ENCODE data around the gene ROBO1. TPM values are rescaled to one million over a fixed set of nuclear protein-coding genes. Genes with fewer than 3 reads are reported as not detected.

The ROBO1 gene
- total and polyA plus RNA-seq, 2 of the 8 experiments (the other 6 are each of a cell fraction or from before 2014, with no cell fraction given): 51.4 to 91.0 TPM

- no peak overlapping the region for H3K27ac ChIP-seq (ENCODE audit: low read depth, low read length)
- H4K91ac ChIP-seq (replicated peaks; ENCODE audit: insufficient read length, low read length): no peak overlapping the region
- no peak overlapping the region for H4K5ac ChIP-seq (ENCODE audit: insufficient read length, low read depth, low read length)
- no peak overlapping the region for H2BK120ac ChIP-seq (replicated peaks; ENCODE audit: low read depth, low read length)
- H3K9me3 ChIP-seq (ENCODE audit: insufficient read depth in 2 of 2, low read depth in 1 of 2, low read length in 1 of 2): no peaks in the 10 kb centered on the region
- H3K56ac ChIP-seq (replicated peaks; ENCODE audit: insufficient read length, low read depth, low read length): no peak overlapping the region
- FAIRE-seq: no peak
- no peak overlapping the region for H3K23ac ChIP-seq (ENCODE audit: insufficient read length)
- H3K79me2 ChIP-seq (ENCODE audit: control insufficient read depth in 1 of 2, insufficient read depth in 2 of 2, low read length in 2 of 2): no peaks in the 10 kb centered on the region
- H3K79me1 ChIP-seq (ENCODE audit: low read depth, low read length): no peaks in the 10 kb centered on the region
- H4K20me1 ChIP-seq (replicated peaks in 1 of 2; ENCODE audit: control insufficient read depth in 1 of 2, insufficient read depth in 2 of 2, low read length in 2 of 2): no peaks in the 10 kb centered on the region
- ChIA-PET CTCF (ENCODE audit: partially characterized antibody) (no interaction called here), POLR2A (ENCODE audit: partially characterized antibody) (no interaction called here)
- H3K18ac ChIP-seq (ENCODE audit: extremely low read depth, low read length): no peak overlapping the region
- no peak overlapping the region for H2BK20ac ChIP-seq (ENCODE audit: low read length)
- H3K9ac ChIP-seq (replicated peaks in 1 of 4; ENCODE audit: extremely low read depth in 1 of 4, low read depth in 3 of 4, low read length in 3 of 4): no peak overlapping the region
- no peak overlapping the region for H3K4ac ChIP-seq (replicated peaks; ENCODE audit: insufficient read length, low read depth, low read length)
- H4K8ac ChIP-seq (ENCODE audit: extremely low read depth, insufficient read depth, low read length): no peak overlapping the region
- H3K14ac ChIP-seq (ENCODE audit: insufficient read length): no peak overlapping the region
- no peaks in the 10 kb centered on the region for H3K36me3 ChIP-seq (ENCODE audit: control insufficient read depth in 2 of 4, insufficient read depth in 4 of 4, low read length in 3 of 4)
- no peak overlapping the region for H2BK15ac ChIP-seq (ENCODE audit: low read length)
- H2BK12ac ChIP-seq (ENCODE audit: low read depth, low read length): no peak overlapping the region
- TF ChIP-seq RFX5 (IDR thresholded peaks at IDR 0.05; ENCODE audit: borderline replicate concordance, low read depth, low read length) (no peak), EGR1 (IDR thresholded peaks at IDR 0.05; ENCODE audit: borderline replicate concordance, low read depth, low read length) (no peak), HDAC2 (IDR thresholded peaks at IDR 0.05; ENCODE audit: borderline replicate concordance in 1 of 2, low read depth in 2 of 2, low read length in 2 of 2) (no peak)
- H2BK5ac ChIP-seq (ENCODE audit: low read depth, low read length): no peak overlapping the region
- H3K4me3 ChIP-seq (ENCODE audit: extremely low read depth in 1 of 4, insufficient read depth in 2 of 4, low read depth in 3 of 4, low read length in 4 of 4): no peak overlapping the region
- no peak overlapping the region for H2AFZ ChIP-seq (ENCODE audit: low read length)
- H3K27me3 ChIP-seq (replicated peaks in 1 of 4; ENCODE audit: control insufficient read depth in 3 of 4, extremely low read depth in 1 of 4, insufficient read depth in 3 of 4, low read length in 3 of 4): no peaks in the 10 kb centered on the region
- H3K4me1 ChIP-seq (replicated peaks in 1 of 4; ENCODE audit: control insufficient read depth in 3 of 4, insufficient read depth in 4 of 4, low read length in 3 of 4): no peaks in the 10 kb centered on the region
- H3K4me2 ChIP-seq (ENCODE audit: insufficient read depth in 1 of 2, low read depth in 2 of 2, low read length in 2 of 2): no peak overlapping the region
- DNase-seq (ENCODE audit: low read depth in 1 of 2, low spot score in 2 of 2): no peak
- no peak overlapping the region for H2AK5ac ChIP-seq (ENCODE audit: low read depth, low read length)
- H3K23me2 ChIP-seq (ENCODE audit: low read depth, low read length): no peaks in the 10 kb centered on the region
Observed at GRCh38 chr3:79587150-79587549, 180.6 kb downstream of the ROBO1 start.
